IPS-20b (cell line): ENCODE data around the gene PLA2G4B.

Experiments
- H3K27ac ChIP-seq: one replicate; pipeline ENCODE4 v1.5.1; 2013; ENCODE audit warnings: low read length
- H3K27me3 ChIP-seq: 2 replicates; pipeline ENCODE4 v1.6.1; 2013; ENCODE audit warnings: mild to moderate bottlenecking, low read length, inconsistent platforms; ENCODE audit not compliant: insufficient read depth
- H3K36me3 ChIP-seq: 2 replicates; pipeline ENCODE4 v1.6.1; 2013; ENCODE audit warnings: low read depth, mild to moderate bottlenecking, inconsistent platforms, low read length, moderate library complexity; ENCODE audit not compliant: insufficient read depth
- H3K4me1 ChIP-seq: 2 replicates; pipeline ENCODE4 v1.6.1; 2013; ENCODE audit warnings: mild to moderate bottlenecking, control low read depth, inconsistent platforms, low read length, moderate library complexity; ENCODE audit not compliant: insufficient read depth
- H3K4me3 ChIP-seq: 2 replicates; pipeline ENCODE4 v1.5.1; 2013; ENCODE audit warnings: mild to moderate bottlenecking, low read length, inconsistent platforms
- H3K9ac ChIP-seq: 2 replicates; pipeline ENCODE4 v1.6.1; 2013; ENCODE audit warnings: low read depth, mild to moderate bottlenecking, inconsistent platforms, low read length, moderate library complexity
- H3K9me3 ChIP-seq: 2 replicates; pipeline ENCODE4 v1.6.1; 2013; ENCODE audit warnings: mild to moderate bottlenecking, low read depth, low read length, inconsistent platforms; ENCODE audit not compliant: insufficient read depth

The PLA2G4B gene

GRCh38 chr15:41855261-41855961 lies 16.8 kb downstream of the PLA2G4B start:
- H3K4me3 ChIP-seq = no peak overlapping the region

GRCh38 chr15:41856262-41856661 lies 17.6 kb downstream of the PLA2G4B start:
- Histone ChIP-seq H3K9me3 (no peaks in the 10 kb centered on the region), H3K27me3 (no peaks in the 10 kb centered on the region), H3K4me1 (no peaks in the 10 kb centered on the region), H3K9ac (no peak overlapping the region), H3K4me3 (no peak overlapping the region), H3K36me3 (no peaks in the 10 kb centered on the region), H3K27ac (no peak overlapping the region)

More at GRCh38 chr15:41855261-41855961, 16.8 kb downstream of the PLA2G4B start:
- Histone ChIP-seq H3K9ac (no peak overlapping the region), H3K27ac (no peak overlapping the region), H3K36me3 (no peaks in the 10 kb centered on the region), H3K27me3 (no peaks in the 10 kb centered on the region), H3K4me1 (no peaks in the 10 kb centered on the region), H3K9me3 (no peaks in the 10 kb centered on the region)

GRCh38 chr15:41856716-41857115 lies 18.1 kb downstream of the PLA2G4B start:
- no peaks in the 10 kb centered on the region for H3K36me3 ChIP-seq
- H3K27me3 ChIP-seq = no peaks in the 10 kb centered on the region
- H3K9me3 ChIP-seq = no peaks in the 10 kb centered on the region
- H3K27ac ChIP-seq = no peak overlapping the region
- no peaks in the 10 kb centered on the region for H3K4me1 ChIP-seq
- no peak overlapping the region for H3K9ac ChIP-seq
- no peak overlapping the region for H3K4me3 ChIP-seq

GRCh38 chr15:41857316-41857715 lies 18.7 kb downstream of the PLA2G4B start:
- H3K27me3 ChIP-seq = no peaks in the 10 kb centered on the region

GRCh38 chr15:41858756-41859155 lies 20.1 kb downstream of the PLA2G4B start:
- no peaks in the 10 kb centered on the region for H3K9me3 ChIP-seq
- H3K4me3 ChIP-seq = no peak overlapping the region
- no peak overlapping the region for H3K27ac ChIP-seq
- H3K9ac ChIP-seq = no peak overlapping the region
- no peaks in the 10 kb centered on the region for H3K27me3 ChIP-seq
- H3K36me3 ChIP-seq = no peaks in the 10 kb centered on the region
- H3K4me1 ChIP-seq = no peaks in the 10 kb centered on the region

More at GRCh38 chr15:41857316-41857715, 18.7 kb downstream of the PLA2G4B start:
- Histone ChIP-seq H3K36me3 (no peaks in the 10 kb centered on the region), H3K27ac (no peak overlapping the region), H3K4me1 (no peaks in the 10 kb centered on the region), H3K9ac (no peak overlapping the region), H3K9me3 (no peaks in the 10 kb centered on the region), H3K4me3 (no peak overlapping the region)

GRCh38 chr15:41860049-41860828 lies 21.6 kb downstream of the PLA2G4B start:
- Histone ChIP-seq H3K4me1 (no peaks in the 10 kb centered on the region), H3K9me3 (no peaks in the 10 kb centered on the region), H3K4me3 (no peak overlapping the region), H3K9ac (no peak overlapping the region), H3K36me3 (no peaks in the 10 kb centered on the region), H3K27ac (no peak overlapping the region), H3K27me3 (no peaks in the 10 kb centered on the region)

GRCh38 chr15:41861736-41862356 lies 23.2 kb downstream of the PLA2G4B start:
- Histone ChIP-seq H3K9ac (no peak overlapping the region), H3K9me3 (no peaks in the 10 kb centered on the region), H3K27me3 (no peaks in the 10 kb centered on the region), H3K36me3 (no peaks in the 10 kb centered on the region), H3K4me3 (no peak overlapping the region), H3K4me1 (no peaks in the 10 kb centered on the region), H3K27ac (no peak overlapping the region)

- H3K4me3 ChIP-seq = no peak overlapping the region
- H3K9me3 ChIP-seq = no peaks in the 10 kb centered on the region
- no peaks in the 10 kb centered on the region for H3K36me3 ChIP-seq
- H3K9ac ChIP-seq = no peak overlapping the region
- H3K27ac ChIP-seq = no peak overlapping the region
- no peaks in the 10 kb centered on the region for H3K4me1 ChIP-seq
- no peaks in the 10 kb centered on the region for H3K27me3 ChIP-seq
These were observed 24.0 kb downstream of the PLA2G4B start for GRCh38 chr15:41862515-41863116.

GRCh38 chr15:41865490-41866055 lies 26.9 kb downstream of the PLA2G4B start:
- H3K27ac ChIP-seq = no peak overlapping the region
- no peak overlapping the region for H3K4me3 ChIP-seq
- H3K36me3 ChIP-seq = no peaks in the 10 kb centered on the region
- H3K4me1 ChIP-seq = no peaks in the 10 kb centered on the region
- no peak overlapping the region for H3K9ac ChIP-seq
- H3K9me3 ChIP-seq = no peaks in the 10 kb centered on the region
- no peaks in the 10 kb centered on the region for H3K27me3 ChIP-seq

- Histone ChIP-seq H3K4me3 (no peak overlapping the region), H3K9ac (no peak overlapping the region), H3K27me3 (no peaks in the 10 kb centered on the region), H3K36me3 (no peaks in the 10 kb centered on the region), H3K9me3 (no peaks in the 10 kb centered on the region), H3K27ac (no peak overlapping the region), H3K4me1 (no peaks in the 10 kb centered on the region)
These were observed 27.6 kb downstream of the PLA2G4B start for GRCh38 chr15:41866263-41866703.

GRCh38 chr15:41866872-41867579 lies 28.4 kb downstream of the PLA2G4B start:
- H3K27ac ChIP-seq = no peak overlapping the region
- no peaks in the 10 kb centered on the region for H3K4me1 ChIP-seq
- no peaks in the 10 kb centered on the region for H3K27me3 ChIP-seq
- no peak overlapping the region for H3K9ac ChIP-seq
- no peak overlapping the region for H3K4me3 ChIP-seq
- no peaks in the 10 kb centered on the region for H3K36me3 ChIP-seq
- H3K9me3 ChIP-seq = no peaks in the 10 kb centered on the region
